Kidney capillary endothelial cell (primary cell): Measurements from ENCODE around the gene IGFBP5.
A peak's percentile ranks its signal among the peaks of the same experiment; 100 is the strongest.

ENCODE experiments used
- DNase-seq: peaks from one replicate; pipeline ENCODE4 v3.0.0-alpha.2; 2018; ENCODE audit warnings: low spot score

The IGFBP5 gene

DNA sequence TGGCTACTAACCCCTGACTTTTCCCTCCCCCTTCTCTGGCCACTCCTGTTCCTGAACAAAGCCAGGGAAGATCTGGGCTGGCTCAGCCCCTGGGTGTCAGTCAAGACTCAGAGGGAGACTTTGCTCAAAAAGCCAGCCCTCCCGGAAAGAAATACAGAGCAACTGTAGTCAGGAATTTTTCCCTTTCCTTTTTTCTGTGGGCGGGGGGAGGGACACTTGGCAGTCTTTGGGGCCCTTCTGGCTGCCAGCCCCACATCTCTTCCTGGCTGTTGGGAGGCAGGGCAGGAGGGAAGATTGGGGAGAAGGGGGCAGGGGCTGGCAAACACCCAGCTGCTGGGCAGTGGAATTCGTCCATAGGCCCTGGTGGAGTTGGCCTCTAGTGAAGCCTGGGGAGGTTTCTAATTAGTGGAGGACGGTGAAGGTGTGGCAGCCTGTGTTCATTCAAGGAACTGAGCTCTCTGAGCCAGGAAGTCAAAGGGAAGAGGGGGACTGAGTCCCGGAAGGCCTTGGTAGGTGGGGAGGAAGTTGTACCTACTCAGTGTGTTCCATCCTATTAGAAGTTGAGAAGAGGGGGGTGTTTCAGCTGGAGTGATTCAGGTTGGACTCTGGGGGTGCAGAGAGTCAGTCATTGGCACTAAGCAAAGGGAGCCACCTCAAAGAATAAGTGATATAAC, 51.2 kb downstream of the IGFBP5 start:
- no peak for DNase-seq

DNA sequence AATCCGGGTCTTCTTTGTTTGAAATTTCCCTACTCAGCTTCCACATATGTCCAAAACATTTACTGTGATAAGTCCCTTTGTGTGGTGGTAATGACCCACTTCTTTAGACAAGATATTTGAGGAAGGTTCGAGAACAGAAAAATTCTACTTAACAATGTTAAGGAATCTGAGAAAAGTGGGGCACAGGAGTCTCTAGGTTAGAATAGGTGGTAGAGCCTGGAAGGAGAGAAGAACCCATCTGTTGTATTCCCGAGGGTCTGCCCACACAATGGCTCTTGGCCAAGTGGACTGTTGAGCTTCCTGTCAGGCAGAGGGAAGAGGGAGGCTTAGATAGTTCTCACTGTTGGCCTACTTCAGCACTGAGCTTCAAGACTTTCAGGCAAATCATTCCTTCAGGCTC, 57.9 kb downstream of the IGFBP5 start:
- no peak for DNase-seq

DNA sequence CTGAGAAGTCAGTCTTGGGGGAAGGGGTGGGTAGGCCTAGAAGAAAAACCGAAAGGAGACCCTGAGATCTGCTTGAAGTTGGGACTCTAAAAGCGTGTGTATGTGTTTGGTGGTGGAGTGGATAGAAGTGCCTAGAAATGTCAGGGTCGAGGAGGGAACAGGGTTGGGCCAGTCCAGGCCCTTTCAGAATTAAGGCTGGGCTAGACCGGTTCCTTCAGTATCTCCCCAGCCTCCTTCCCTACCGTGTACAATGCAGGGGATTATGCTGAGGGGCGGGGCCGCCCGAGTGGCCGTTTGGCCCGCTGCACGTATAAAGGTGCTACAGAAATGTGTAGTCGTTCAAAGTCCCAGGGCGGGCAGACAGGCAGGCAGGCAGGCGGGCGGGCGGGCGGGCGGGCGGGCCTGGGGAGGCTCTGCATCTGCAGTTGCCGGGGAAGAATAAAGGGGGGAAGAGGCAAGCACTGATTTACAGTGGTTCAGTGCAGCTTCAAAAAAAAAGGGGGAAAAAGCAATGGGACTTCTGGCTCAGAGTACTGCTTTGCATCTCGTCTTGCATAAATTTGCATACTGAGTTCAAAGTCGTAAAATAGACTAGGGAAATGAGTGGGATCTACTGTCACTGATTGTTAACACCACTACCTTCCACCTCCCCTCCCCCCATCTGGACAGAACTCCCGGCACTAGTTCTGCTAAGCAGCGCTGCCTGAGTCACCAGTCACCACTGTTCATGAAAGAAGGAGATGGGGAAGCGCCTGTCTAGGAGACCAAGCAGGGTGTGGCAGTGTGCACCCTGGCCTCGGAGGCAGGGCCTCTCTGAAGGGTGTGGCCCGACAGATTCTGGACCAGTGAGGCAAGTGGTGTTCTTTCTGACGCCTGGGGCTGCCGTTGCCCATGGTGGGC, 58.5 kb downstream of the IGFBP5 start:
- peak; percentile 42 for DNase-seq

DNA sequence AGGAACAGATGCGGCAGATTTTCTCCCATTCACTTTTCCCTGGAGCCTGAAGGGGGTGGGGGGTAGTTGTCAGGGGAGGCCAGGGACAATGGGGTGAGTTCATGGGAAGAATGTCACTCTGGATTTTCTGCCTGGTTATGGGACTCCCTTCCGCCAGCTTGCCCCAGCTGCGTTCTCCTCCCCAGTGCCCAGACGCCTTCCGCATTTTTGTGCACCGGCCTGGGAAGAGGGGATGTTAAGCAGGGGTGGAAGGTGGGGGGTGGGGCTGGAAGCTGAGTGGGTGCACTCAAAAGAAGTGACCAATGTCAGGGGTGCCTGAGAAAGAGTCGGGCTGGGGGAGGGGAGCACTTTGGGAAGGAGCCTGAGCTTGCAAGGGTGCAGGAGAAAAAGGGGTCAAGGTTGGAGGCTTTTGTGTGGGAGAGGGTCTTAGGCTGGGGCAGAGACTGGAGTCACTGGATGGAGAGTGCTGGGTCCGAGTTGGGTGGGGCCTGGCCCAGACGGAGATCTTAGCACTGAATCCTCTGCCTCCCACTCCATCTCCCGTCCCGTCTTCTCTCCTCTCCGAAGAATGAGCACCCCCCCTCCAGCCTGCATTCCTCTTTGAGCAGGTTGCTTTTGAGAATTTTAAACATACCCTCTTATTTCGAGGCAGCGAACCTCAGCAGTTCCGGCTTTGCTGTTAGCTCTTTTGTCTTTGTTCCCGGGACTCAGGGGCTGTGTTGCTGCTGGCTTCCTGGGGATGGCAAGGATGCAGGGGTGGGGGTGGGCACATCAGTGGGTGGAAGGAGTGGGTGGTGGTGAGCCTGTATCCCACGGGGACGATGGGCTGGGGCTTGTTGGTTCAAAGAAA, 59.4 kb downstream of the IGFBP5 start:
- peak; percentile 54 for DNase-seq

DNA sequence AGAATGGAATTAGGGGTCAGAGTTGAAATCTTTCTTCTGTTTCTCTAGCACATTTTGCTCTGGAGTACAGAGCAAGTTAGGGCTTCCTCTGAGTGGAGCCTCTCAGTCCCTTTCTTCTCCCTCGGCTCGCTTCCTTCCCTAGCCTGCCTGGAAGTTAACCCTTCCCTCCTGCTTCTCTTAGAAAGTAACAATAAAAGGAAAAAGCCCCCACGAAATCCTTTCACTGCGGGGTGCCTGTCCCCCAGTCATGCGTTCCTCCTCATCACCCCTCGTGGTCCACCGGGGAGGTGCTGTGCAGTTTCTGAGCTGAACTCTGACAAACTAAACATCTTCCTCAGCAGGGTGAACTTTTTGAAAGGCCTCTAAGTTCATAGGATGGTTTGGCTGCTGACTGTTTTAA, 60.2 kb downstream of the IGFBP5 start:
- DNase-seq = no peak

DNA sequence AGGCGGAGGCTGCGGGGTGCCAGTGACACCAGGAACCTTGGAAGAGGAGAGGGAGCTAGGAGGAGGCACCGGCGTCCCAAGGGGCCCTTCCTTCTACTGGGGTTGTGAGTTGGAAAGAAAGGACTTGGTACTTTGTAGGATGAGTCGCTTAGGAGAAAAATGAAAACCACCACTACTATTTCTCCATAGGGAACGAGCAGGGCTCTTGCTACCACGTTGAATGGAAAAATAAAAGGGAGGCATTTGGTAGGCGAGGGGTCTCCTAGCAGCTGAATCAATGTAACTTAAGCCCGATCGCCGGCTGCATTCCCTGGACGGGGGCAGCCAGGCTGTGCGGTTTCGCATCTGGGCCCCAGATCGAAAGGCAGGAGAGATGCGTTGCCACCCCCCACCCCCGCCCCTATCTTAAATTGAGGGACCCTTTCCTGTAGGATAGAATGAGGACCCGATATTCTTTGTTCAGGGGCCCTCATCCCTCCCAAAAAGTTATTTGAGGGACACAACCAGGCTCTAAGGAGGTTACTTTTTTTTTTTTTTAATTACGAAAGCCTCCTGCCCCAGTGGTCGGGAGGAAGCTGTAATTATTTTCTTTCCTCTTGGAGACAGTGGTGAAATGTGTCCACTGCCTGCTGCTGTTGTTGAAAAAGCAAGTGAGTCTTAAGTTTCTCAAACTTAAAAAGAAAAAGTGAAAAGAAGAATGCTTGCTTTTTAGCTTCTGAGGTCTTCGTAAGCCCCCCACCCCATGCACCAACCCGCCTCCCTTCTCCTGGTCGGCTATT, 60.8 kb downstream of the IGFBP5 start:
- DNase-seq = no peak

DNA sequence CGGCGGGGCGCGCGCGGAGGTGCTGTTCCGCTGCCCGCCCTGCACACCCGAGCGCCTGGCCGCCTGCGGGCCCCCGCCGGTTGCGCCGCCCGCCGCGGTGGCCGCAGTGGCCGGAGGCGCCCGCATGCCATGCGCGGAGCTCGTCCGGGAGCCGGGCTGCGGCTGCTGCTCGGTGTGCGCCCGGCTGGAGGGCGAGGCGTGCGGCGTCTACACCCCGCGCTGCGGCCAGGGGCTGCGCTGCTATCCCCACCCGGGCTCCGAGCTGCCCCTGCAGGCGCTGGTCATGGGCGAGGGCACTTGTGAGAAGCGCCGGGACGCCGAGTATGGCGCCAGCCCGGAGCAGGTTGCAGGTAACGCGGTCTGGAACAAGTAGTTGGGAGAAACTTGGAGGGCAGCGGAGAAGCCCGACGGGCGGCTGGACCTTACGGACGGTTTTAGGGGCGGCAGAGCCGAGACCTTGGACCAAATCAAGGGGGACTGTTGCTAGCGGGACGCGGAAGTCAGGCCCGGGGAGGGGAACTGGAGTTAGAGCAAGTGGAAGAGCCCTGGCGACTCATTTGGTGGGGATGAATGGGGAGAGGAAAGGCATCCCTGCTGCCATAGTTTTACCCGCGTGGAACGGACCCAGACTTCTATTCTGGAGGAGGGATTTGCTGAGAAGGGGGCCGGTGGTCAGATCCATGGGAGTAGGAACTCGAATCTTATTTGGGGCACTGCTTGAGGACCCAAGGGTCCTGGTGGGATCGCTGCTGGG, 61.6 kb downstream of the IGFBP5 start:
- no peak for DNase-seq

DNA sequence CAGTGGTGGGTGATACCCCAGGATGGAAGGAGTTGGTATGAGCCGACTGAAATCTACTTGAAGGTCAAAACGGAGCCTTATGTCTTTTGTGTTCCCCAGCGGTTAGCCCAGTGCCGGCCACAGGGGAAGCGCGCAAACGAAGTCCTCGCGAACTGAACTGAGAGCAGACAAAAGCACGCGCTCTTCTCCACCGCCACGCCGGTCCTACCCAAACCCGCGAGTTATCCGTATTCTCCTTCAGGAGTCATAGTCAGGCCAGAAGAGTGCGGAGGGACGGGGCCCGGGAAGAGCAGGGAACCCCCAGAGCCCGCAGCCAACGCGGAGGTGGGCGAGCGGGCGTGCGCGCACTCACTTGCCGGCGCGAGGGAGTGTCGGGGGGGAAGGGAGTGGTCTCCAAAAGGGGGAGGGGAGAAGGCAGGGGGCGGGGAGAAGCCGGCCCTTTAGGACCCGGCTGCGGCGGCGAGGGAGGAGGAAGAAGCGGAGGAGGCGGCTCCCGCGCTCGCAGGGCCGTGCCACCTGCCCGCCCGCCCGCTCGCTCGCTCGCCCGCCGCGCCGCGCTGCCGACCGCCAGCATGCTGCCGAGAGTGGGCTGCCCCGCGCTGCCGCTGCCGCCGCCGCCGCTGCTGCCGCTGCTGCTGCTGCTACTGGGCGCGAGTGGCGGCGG, 62.3 kb downstream of the IGFBP5 start, which contains the start of gene IGFBP2:
Gene IGFBP2 (plus strand): TSS at position 469 of the 664 bp plus-strand sequence. CDS start 104 bp downstream, at position 573.
- no peak for DNase-seq

DNA sequence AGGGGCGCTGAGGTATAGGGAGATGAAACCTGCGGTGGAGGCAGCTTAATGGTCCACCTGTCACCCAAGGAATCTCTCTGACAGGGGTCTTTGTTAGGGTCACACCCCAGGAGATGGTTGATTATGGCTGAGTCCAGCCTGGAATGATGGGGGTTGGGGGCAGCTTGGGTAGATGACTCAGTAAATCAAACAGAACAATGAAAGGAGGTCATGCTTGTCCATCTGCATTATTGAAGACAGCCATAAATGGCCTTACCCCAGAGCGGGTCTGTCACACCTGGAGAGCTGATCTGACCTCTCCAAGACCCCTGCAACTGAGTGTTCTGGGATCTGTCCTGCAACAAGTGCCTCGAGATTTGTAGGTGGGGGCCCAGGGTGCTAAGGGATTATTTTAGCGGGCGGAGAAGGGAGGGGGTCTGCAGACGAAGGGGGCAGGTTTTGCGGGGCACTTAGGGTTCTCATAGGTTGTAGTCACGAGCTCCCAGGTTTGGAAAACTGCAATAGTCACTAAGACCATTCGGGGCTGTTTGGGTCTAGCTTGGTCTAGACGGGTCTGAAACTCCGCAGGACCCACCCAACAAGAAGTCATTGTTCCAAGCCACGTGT, 62.9 kb downstream of the IGFBP5 start:
- DNase-seq = no peak

DNA sequence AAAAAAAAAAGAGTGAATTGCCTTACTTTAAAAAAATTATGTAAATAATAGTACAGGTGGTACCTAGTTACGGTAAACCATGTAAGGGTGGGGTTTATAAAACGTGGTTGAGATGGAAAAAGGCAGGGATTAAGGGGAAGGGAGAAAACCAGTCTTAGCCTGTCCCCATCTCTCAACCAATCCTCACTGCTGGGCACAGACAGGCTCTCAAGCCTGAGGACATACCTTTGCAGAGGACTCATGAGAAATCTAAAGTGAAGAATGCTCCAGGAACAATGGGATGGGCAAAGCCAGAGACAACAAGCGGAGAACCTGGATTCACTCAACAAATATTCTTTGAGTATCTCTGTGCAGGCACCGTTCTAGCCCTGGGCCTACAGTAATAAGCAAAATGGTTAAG, 65.6 kb downstream of the IGFBP5 start:
- DNase-seq = no peak

DNA sequence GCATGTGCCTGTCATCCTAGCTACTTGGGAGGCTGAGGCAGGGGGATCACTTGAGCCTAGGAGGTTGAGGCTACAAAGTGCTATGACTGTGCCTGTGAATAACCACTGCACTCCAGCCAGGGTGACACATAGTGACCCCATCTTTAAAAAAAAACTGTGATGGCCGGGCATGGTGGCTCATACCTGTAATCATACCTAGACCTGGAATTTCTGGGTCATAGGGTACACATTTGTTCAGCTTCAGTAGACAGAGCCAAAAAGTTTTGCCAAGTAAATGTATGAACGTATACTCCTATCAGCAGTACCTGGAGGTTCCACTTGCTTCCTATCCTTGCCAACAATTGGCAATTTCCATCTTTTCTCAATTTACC, 68.5 kb downstream of the IGFBP5 start:
- DNase-seq = no peak

DNA sequence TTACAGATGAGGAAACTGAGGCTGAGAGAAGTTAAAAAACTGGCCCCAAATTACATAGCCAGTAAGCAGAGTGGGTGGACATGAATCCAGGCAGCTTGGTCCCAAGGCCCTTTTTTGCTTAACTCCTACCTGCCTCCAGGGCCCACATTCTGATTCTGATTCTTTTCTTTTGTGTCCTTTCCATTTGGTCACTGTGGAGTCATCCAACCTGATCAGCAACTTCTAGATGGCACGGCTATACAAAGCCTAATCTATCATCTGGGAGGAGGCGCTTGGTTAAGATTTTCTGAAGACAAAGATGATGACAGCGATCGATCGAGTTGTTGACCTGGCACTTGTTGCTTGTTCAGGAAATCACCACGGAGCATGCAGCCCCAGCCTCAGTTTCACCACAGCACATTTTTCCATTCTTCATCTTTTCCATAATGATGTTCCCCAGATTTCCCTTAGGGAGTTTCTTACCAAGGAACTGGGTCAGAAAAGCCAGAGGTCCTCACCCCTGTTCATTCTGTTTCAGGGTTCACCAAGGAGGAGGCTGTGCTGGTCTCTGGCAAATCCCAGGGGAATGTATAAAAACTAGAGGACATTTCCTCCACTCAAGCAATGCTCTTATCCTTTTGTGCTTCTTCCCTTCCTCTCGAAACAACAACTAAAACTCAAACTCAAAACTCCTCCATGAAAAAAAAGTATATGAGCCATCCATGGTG, 69.0 kb downstream of the IGFBP5 start:
- no peak for DNase-seq

DNA sequence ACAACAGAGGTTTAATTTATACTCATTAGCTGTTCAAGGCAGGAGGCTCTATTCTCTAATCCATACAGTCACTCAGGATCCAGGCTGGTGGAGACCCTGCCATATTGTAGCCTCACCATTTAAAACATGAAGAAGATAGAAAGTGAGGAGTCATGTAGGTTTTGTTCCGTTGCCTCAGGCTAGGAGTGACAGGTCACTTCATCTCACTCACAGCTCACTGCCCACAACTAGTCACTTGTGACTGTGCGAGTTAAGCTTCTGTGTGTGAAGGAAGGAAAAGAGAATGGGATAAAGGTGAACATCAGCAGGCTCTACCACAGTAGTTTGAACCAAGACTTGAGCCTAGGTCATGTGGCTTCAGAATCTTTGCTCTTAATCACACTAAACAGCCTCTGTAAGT, 71.1 kb downstream of the IGFBP5 start:
- DNase-seq = no peak

DNA sequence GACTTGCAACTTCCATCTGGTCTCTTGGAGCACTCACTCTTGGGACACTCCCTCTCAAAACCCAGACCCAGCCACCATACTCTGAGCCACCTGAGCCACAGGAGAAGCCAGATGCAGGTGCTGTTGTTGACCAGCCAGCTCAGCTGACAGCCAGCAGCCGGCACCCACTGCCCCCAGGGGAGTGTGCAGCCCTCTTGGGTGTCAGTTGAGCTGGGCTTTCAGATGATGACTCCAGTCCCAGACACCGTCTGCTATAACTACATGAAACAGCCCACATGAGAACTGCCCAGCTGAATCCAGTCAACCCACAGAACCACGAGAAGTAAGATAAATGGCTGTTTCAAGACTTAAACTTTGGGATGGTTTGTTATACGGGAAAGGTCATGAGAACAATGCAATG, 72.8 kb downstream of the IGFBP5 start:
- no peak for DNase-seq
